K562 (cell line): ENCODE results near the gene TXNRD3. TPM values are rescaled to one million over a fixed set of nuclear protein-coding genes. Genes with fewer than 3 reads are reported as not detected.

Source experiments
- ATAC-seq: fragments of 200-7000 bp; cut with Tn5 transposase; 3 replicates; pipeline ENCODE4 v1.9.1; 2020; ENCODE audit warnings: moderate library complexity
- Bru-seq: library from RNA; stranded (reverse); fragments of 400-500 nt; gene quantifications from one replicate; lab custom pipeline; 2021; lab: Mats Ljungman, UMichigan
- BruChase-seq, 2 experiments: library from RNA; stranded (reverse); fragments of 400-500 nt; gene quantifications; one replicate each; lab custom pipeline; 2021; lab: Mats Ljungman, UMichigan
- BruUV-seq: library from RNA; stranded (reverse); fragments of 400-500 nt; replicated peaks from 2 replicates; lab custom pipeline; 2021; lab: Mats Ljungman, UMichigan
- CTCF ChIA-PET: fragments of 300-600 bp; formaldehyde crosslinking; extraction: SDS; loops from one replicate; lab custom pipeline; 2021; ENCODE audit warnings: low intra/inter-chr PET ratio; lab: Yijun Ruan, JAX
- POLR2A ChIA-PET: fragments of 300-600, 350-650 bp; sonication (Branson Sonifier 250); formaldehyde crosslinking; extraction: SDS; loops from one replicate; lab custom pipeline; 2021; ENCODE audit warnings: antibody characterized with exemption, inconsistent platforms; lab: Yijun Ruan, JAX
- DNase-seq, 4 experiments: peaks; one replicate each; pipeline versions ENCODE4 v3.0.0 to v3.0.0-alpha.2; 2011 to 2018; ENCODE audit warnings: low spot score in 3 of 4, mixed read lengths in 3 of 4; ENCODE audit errors: extremely low read depth in 1 of 4
- FAIRE-seq: peaks from 2 replicates; lab custom pipeline; 2011; peaks lifted over from hg19 to GRCh38; lab: Jason Lieb, UNC
- H2AFZ ChIP-seq: 2 replicates; pipeline ENCODE4 v1.6.0; 2011; ENCODE audit warnings: low read depth, low read length, control low read depth, inconsistent platforms
- H3K27ac ChIP-seq: fragments of 200-600 bp; 3 replicates; pipeline ENCODE4 v1.8.0; 2011; ENCODE audit warnings: low read depth, mild to moderate bottlenecking, control low read depth, inconsistent platforms, low read length, moderate library complexity, mixed read lengths; ENCODE audit errors: extremely low read depth
- H3K27me3 ChIP-seq, 2 experiments: fragments of 300-600 bp in 1 of 2; 2 replicates in 1 of 2; 3 replicates in 1 of 2; pipeline versions ENCODE4 v1.6.0 to v1.8.0; 2011; ENCODE audit warnings: inconsistent platforms in 2 of 2, low read length in 2 of 2, mild to moderate bottlenecking in 1 of 2, mixed read lengths in 1 of 2, moderate library complexity in 1 of 2; ENCODE audit not compliant: control insufficient read depth in 2 of 2, insufficient read depth in 2 of 2
- H3K36me3 ChIP-seq: fragments of 300-600 bp; 3 replicates; pipeline ENCODE4 v1.8.0; 2011; ENCODE audit warnings: mild to moderate bottlenecking, low read length, inconsistent platforms; ENCODE audit not compliant: control insufficient read depth, insufficient read depth
- H3K4me1 ChIP-seq, 2 experiments: fragments of 200-600 bp in 1 of 2; replicated peaks in 1 of 2; 2 replicates in 1 of 2; 3 replicates in 1 of 2; pipeline versions ENCODE4 v1.5.1 to v1.8.0; 2011; ENCODE audit warnings: inconsistent platforms in 2 of 2, low read length in 2 of 2, mild to moderate bottlenecking in 1 of 2, mixed read lengths in 1 of 2, moderate library complexity in 1 of 2; ENCODE audit not compliant: control insufficient read depth in 2 of 2, insufficient read depth in 2 of 2
- H3K4me2 ChIP-seq: 2 replicates; pipeline ENCODE4 v1.6.1; 2011; ENCODE audit warnings: low read length, control low read depth, inconsistent platforms, mixed read lengths; ENCODE audit not compliant: insufficient read depth
- H3K4me3 ChIP-seq: fragments of 200-600 bp; sonication (generic), shearing (Covaris generic); 2 replicates; pipeline ENCODE4 v1.5.1; 2016; ENCODE audit warnings: control low read depth, inconsistent platforms
- H3K79me2 ChIP-seq: fragments of 200-600 bp; 3 replicates; pipeline ENCODE4 v1.8.0; 2011; ENCODE audit warnings: low read length, inconsistent platforms; ENCODE audit not compliant: control insufficient read depth, insufficient read depth
- H3K9ac ChIP-seq, 2 experiments: 2 replicates each; pipeline versions ENCODE4 v1.6.0 to v1.6.1; 2011; ENCODE audit warnings: low read depth in 2 of 2, low read length in 2 of 2, control low read depth in 1 of 2, inconsistent platforms in 1 of 2, mild to moderate bottlenecking in 1 of 2, mixed read lengths in 1 of 2; ENCODE audit not compliant: insufficient read depth in 1 of 2
- H3K9me1 ChIP-seq: one replicate; pipeline ENCODE4 v1.6.0; 2011; ENCODE audit warnings: inconsistent platforms, mild to moderate bottlenecking, low read length, moderate library complexity; ENCODE audit not compliant: control insufficient read depth, insufficient read depth
- H3K9me3 ChIP-seq: replicated peaks from 2 replicates; pipeline ENCODE4 v1.5.1; 2011; ENCODE audit warnings: low read depth, low read length, inconsistent platforms; ENCODE audit not compliant: control insufficient read depth, insufficient read depth
- H4K20me1 ChIP-seq: replicated peaks from 2 replicates; pipeline ENCODE4 v1.6.1; 2011; ENCODE audit warnings: low read length, inconsistent platforms, mixed read lengths; ENCODE audit not compliant: control insufficient read depth, insufficient read depth
- CHD2 ChIP-seq: IDR thresholded peaks from 2 replicates; pipeline ENCODE4 v1.6.1; 2011; ENCODE audit warnings: low read depth, low read length
- HMGN3 ChIP-seq: IDR thresholded peaks from 2 replicates; pipeline ENCODE4 v1.6.1; 2011; ENCODE audit warnings: borderline replicate concordance, low read depth, mild to moderate bottlenecking, mixed read lengths, low read length; ENCODE audit not compliant: insufficient read length; ENCODE audit errors: extremely low read depth
- MEIS2 ChIP-seq: fragments of 450-650 bp; IDR thresholded peaks from 2 replicates; pipeline ENCODE4 v1.6.1; 2014; ENCODE audit warnings: mild to moderate bottlenecking; ENCODE audit not compliant: partially characterized antibody
- MYC ChIP-seq, 2 experiments: fragments of 250-450 bp in 1 of 2; sonication (Bioruptor Pico) in 1 of 2; IDR thresholded peaks; 2 replicates each; pipeline versions ENCODE4 v1.5.1 to v1.6.1; 2012 to 2021; ENCODE audit warnings: low read depth in 2 of 2, borderline replicate concordance in 1 of 2, improper control_type of control experiment in 1 of 2, low read length in 1 of 2, mild to moderate bottlenecking in 1 of 2, moderate library complexity in 1 of 2
- PHF8 ChIP-seq: fragments of 200-600 bp; sonication (generic); IDR thresholded peaks from 2 replicates; pipeline ENCODE4 v1.6.1; 2012; ENCODE audit warnings: mixed run types, mild to moderate bottlenecking, inconsistent platforms, low read length, moderate library complexity, borderline replicate concordance
- POLR2G ChIP-seq: fragments of 200-400 bp; formaldehyde crosslinking; IDR thresholded peaks from 2 replicates; pipeline ENCODE4 v1.6.1; 2017; ENCODE audit warnings: low read depth, mild to moderate bottlenecking, antibody characterized with exemption, low read length, moderate library complexity
- RB1 ChIP-seq: fragments of 450-650 bp; IDR thresholded peaks from 2 replicates; pipeline ENCODE4 v1.6.1; 2017; ENCODE audit warnings: low read depth, mild to moderate bottlenecking
- RCOR1 ChIP-seq, 2 experiments: IDR thresholded peaks; 2 replicates each; pipeline ENCODE4 v1.6.1; 2012; ENCODE audit warnings: low read depth in 2 of 2, low read length in 2 of 2, borderline replicate concordance in 1 of 2, improper control_type of control experiment in 1 of 2
- ZFX ChIP-seq: sonication (generic); formaldehyde crosslinking; IDR thresholded peaks from 2 replicates; pipeline ENCODE4 v1.8.0; 2022; ENCODE audit warnings: mild to moderate bottlenecking, missing genetic modification reagents, moderate library complexity
- ZNF316 ChIP-seq: fragments of 450-650 bp; IDR thresholded peaks from 2 replicates; pipeline ENCODE4 v1.6.1; 2016
- ZNF408 ChIP-seq: fragments of 250-450 bp; sonication (Bioruptor Pico); IDR thresholded peaks from 2 replicates; pipeline ENCODE4 v1.4.0; 2020; ENCODE audit warnings: low read depth, mild to moderate bottlenecking, moderate library complexity
- WGBS: fragments of 100-300 bp; shearing (Covaris generic); methylation state at CpG from one replicate; pipeline ENCODE4 v1.1.6; 2016; ENCODE audit warnings: low coverage, mixed read lengths; ENCODE audit not compliant: insufficient coverage; ENCODE audit errors: missing lambda C conversion rate; 5-methylcytosine and 5-hydroxymethylcytosine counted together
- in situ Hi-C: fragments of 300-500 bp; cut with MboI; formaldehyde crosslinking; loops from 4 replicates; pipeline ENCODE4 v1.15.0; 2018; ENCODE audit warnings: inconsistent platforms, mixed read lengths
- intact Hi-C: fragments of 100-400 bp; cut with micrococcal nuclease; formaldehyde crosslinking; loops from 2 replicates; pipeline ENCODE4 v1.14.2; 2022
- long read RNA-seq, 3 experiments: library from polyadenylated mRNA in 2 of 3; library from RNA in 1 of 3; unstranded in 2 of 3; stranded (forward) in 1 of 3; transcript quantifications; one replicate each; pipeline ENCODE4 v2.0.0, GENCODE V29; 2019 to 2022
- polyA minus RNA-seq, 3 experiments: library from RNA; depleted of rRNA, polyadenylated mRNA; stranded (reverse); fragments of >200 nt; gene quantifications; 2 replicates each; pipeline ENCODE4 v1.2.3, GENCODE V29; 2011
- polyA plus RNA-seq, 8 experiments: library from polyadenylated mRNA; depleted of rRNA in 4 of 8; stranded (reverse) in 5 of 8; unstranded in 3 of 8; fragments of >200 nt; fragmentation: Nextera tagmentation in 2 of 8; fragmentation: Illumina TruSeq in 1 of 8; extraction: Ambion mirVana in 2 of 8; extraction: Trizol in 1 of 8; gene quantifications; 2 replicates each; pipeline versions ENCODE4 v1.2.1 to v1.2.3, GENCODE V29; 2011 to 2014; ENCODE audit warnings: inconsistent platforms in 1 of 8, missing spikeins in 1 of 8
- total RNA-seq, 7 experiments: library from RNA; depleted of rRNA in 6 of 7; stranded (reverse); fragments of >200 nt in 6 of 7; fragmentation: Illumina TruSeq in 2 of 7; extraction: Trizol in 2 of 7; gene quantifications; 2 replicates each; pipeline versions ENCODE4 v1.2.1 to v1.2.3, GENCODE V29; 2011 to 2021; ENCODE audit warnings: low replicate concordance in 1 of 7
- TF ChIP-seq, protein P1 (sequence below): fragments of 450-650 bp; formaldehyde crosslinking; IDR thresholded peaks from 2 replicates; pipeline ENCODE4 v1.4.0; 2020; ENCODE audit warnings: mild to moderate bottlenecking, mixed read lengths

Gene TXNRD3
- 2.9 and 4.8 TPM in 2 replicates for total RNA-seq (2011; cell fraction: chromatin; rRNA removed; ENCODE audit: low replicate concordance)
- 1.0 and 1.4 TPM in 2 replicates for total RNA-seq (2011; cell fraction: nucleolus; rRNA removed)
- 1.6 and 2.8 TPM in 2 replicates for total RNA-seq (2011; cell fraction: nucleoplasm; rRNA removed)
- total RNA-seq (2014; rRNA removed) (1.7 and 1.8 TPM in 2 replicates), total RNA-seq (2014; rRNA removed; fragmentation: Illumina TruSeq; extraction: Trizol) (2.1 and 2.3 TPM in 2 replicates), total RNA-seq (2015; rRNA removed; fragmentation: Illumina TruSeq; extraction: Trizol) (1.7 and 1.9 TPM in 2 replicates), total RNA-seq (2021) (1.5 and 2.1 TPM in 2 replicates), polyA plus RNA-seq (2011; rRNA removed) (1.4 and 2.3 TPM in 2 replicates), polyA plus RNA-seq (2014; fragmentation: Illumina TruSeq; extraction: Trizol) (2.0 and 2.2 TPM in 2 replicates), polyA plus RNA-seq (2014; fragmentation: Nextera tagmentation; extraction: Ambion mirVana) (1 to 10 TPM in 1 of 2 experiments, under 1 TPM in 1; 0.96 to 1.1 TPM), polyA plus RNA-seq (2014; rRNA removed) (1.7 and 2.6 TPM in 2 replicates), polyA minus RNA-seq (2011; rRNA and poly(A)+ RNA removed) (2.4 and 2.8 TPM in 2 replicates), Bru-seq, nascent RNA (percentile 42 among the genes with signal in this experiment), BruChase-seq, experiment 1, labeled RNA remaining after a 2-hour chase (percentile 43 among the genes with signal in this experiment), BruChase-seq, experiment 2, labeled RNA remaining after a 6-hour chase (percentile 44 among the genes with signal in this experiment)
- 1.1 and 1.2 TPM in 2 replicates for polyA plus RNA-seq (2011; cell fraction: cytosol; rRNA removed)
- polyA plus RNA-seq (2011; cell fraction: nucleus; rRNA removed), result 4.6 and 5.5 TPM in 2 replicates
- 2.6 and 3.3 TPM in 2 replicates for polyA plus RNA-seq (2012)
- not detected in 2 replicates for polyA minus RNA-seq (2011; cell fraction: cytosol; rRNA and poly(A)+ RNA removed)
- 0.94 and 1.9 TPM in 2 replicates for polyA minus RNA-seq (2011; cell fraction: nucleus; rRNA and poly(A)+ RNA removed)
- long read RNA-seq, experiment 1, partial matches to known transcripts, result 0 of 6 reads
- long read RNA-seq, experiment 1, other reads (novel, unspliced or antisense), result 2 of 6 reads
- long read RNA-seq, experiment 2, partial matches to known transcripts, result 1 of 5 reads
- long read RNA-seq, experiment 2, other reads (novel, unspliced or antisense), result 1 of 5 reads
- long read RNA-seq, experiment 3, result 0 reads

DNA sequence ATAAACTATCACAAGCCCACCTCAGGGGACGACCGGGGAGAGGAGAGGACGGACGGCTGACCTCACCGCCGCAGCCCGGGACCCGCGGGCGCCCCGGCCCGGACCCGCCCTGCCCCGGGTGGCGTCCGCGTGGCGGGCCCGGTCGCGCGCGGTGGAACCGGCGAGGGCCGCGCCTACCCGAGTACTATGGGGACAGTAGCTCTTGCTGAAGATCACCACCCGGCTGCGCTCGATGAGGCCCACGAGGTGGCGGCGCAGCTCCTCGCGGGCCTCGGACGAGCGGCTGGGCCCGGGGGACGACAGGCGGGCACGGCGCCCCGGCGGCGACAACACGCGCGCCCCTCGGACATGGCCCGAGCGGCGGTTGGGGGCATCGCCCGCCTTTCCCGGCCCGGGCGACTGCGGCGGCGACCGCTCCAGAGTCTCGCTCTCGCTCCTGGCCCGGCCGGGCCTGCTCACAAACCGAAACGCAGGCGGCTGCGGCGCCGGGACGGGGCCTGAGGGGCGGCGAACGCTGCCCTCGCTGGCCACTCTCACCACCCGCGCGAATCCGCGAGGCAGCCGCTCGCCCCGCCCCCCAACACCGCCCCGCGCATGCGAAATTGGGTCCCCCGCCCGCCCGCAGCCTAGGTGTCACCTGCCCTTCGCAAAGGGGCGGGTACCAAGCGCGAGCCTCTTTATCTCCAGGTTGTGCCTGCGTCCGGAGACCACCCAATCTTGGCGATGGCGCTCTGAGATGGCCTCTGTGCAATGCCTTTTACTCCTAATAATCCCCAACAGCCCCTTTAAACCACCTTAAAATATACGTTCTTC, at the start of gene TXNRD3:
Gene TXNRD3 (minus strand): TSS at position 554 of the 813 bp plus-strand sequence.
- DNase-seq (peak; percentile 58 to 71 (median 70)), ATAC-seq (peak; percentile 95), FAIRE-seq (no peak)
- Histone ChIP-seq H3K4me3 (peak within 1 kb of the TSS; percentile 37), H2AFZ (peak within 1 kb of the TSS; percentile 76), H4K20me1 (no peaks in the 10 kb centered on the region), H3K9ac (peak within 1 kb of the TSS; percentile 55 to 87), H3K79me2 (no peaks in the 10 kb centered on the region), H3K4me2 (peak within 1 kb of the TSS; percentile 65), H3K4me1 (peaks cover 0 to 8% of the 10 kb centered on the region in 2 experiments; a peak in 2 of 5 replicates), H3K27ac (peak within 1 kb of the TSS; percentile 48; the same call in 1 of the 3 replicates), H3K9me1 (no peaks in the 10 kb centered on the region), H3K27me3 (peaks cover 0 to 13% of the 10 kb centered on the region in 2 experiments; a peak in 2 of 5 replicates), H3K36me3 (no peaks in the 10 kb centered on the region), H3K9me3 (no peaks in the 10 kb centered on the region)
- WGBS, result 10% methylated on average over 31 of the region's 102 CpGs
- CTCF ChIA-PET, result no interaction called here
- intact Hi-C loops, result no loop called here
- POLR2A ChIA-PET, result interaction anchor here (0.5 to 0.6 kb wide), 3 partner anchors 11 to 451 kb away, joined by 3 to 5 read pairs (median 4); no protein-coding TSS in a partner anchor
- BruUV-seq, result no TSS peak
- in situ Hi-C loops, result no loop called here
- TF ChIP-seq RCOR1 (IDR thresholded peaks at IDR 0.05; ENCODE audit: borderline replicate concordance in 1 of 2, low read depth in 2 of 2, low read length in 2 of 2), result no peak
- peak; percentile 66 for TF ChIP-seq ZFX (CRISPR knock-in tag)
- TF ChIP-seq PHF8, result peak; percentile 63; the same call in 1 of the 2 replicates
- TF ChIP-seq ZNF316, result no peak
- no peak for TF ChIP-seq ZNF408 (CRISPR knock-in tag)
- no peak for TF ChIP-seq MEIS2
- TF ChIP-seq, protein P1, sequence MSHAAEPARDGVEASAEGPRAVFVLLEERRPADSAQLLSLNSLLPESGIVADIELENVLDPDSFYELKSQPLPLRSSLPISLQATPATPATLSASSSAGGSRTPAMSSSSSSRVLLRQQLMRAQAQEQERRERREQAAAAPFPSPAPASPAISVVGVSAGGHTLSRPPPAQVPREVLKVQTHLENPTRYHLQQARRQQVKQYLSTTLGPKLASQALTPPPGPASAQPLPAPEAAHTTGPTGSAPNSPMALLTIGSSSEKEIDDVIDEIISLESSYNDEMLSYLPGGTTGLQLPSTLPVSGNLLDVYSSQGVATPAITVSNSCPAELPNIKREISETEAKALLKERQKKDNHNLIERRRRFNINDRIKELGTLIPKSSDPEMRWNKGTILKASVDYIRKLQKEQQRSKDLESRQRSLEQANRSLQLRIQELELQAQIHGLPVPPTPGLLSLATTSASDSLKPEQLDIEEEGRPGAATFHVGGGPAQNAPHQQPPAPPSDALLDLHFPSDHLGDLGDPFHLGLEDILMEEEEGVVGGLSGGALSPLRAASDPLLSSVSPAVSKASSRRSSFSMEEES, result no peak
- peak; percentile 33; the same call in 1 of the 2 replicates for TF ChIP-seq CHD2
- TF ChIP-seq POLR2G, result peak; percentile 78
- TF ChIP-seq MYC (IDR thresholded peaks at IDR 0.05; ENCODE audit: low read depth, low read length), result peak; percentile 20; the same call in 1 of the 2 replicates
- no peak for TF ChIP-seq MYC (CRISPR knock-in tag; IDR thresholded peaks at IDR 0.05; ENCODE audit: borderline replicate concordance, low read depth)
- TF ChIP-seq HMGN3, result peak; percentile 17
- TF ChIP-seq RB1, result 0 out of 2 replicates have a peak, but pooled peaks have one; percentile 20
